HEK293 (cell line): ENCODE data around the gene ZNF444.

ENCODE experiments used
- GLI2 ChIP-seq: fragments of 450-650 bp; formaldehyde crosslinking; IDR thresholded peaks from 2 replicates; pipeline ENCODE4; 2017; ENCODE audit warnings: missing biosample characterization, missing genetic modification characterization, low read depth, borderline replicate concordance
- ZNF292 ChIP-seq: fragments of 450-650 bp; formaldehyde crosslinking; IDR thresholded peaks from 2 replicates; pipeline ENCODE4 v1.5.1; 2016; ENCODE audit warnings: low read depth, missing biosample characterization, missing genetic modification characterization, borderline replicate concordance
- ZNF398 ChIP-seq: fragments of 450-650 bp; formaldehyde crosslinking; IDR thresholded peaks from 2 replicates; pipeline ENCODE4 v1.5.1; 2017; ENCODE audit warnings: missing biosample characterization, missing genetic modification characterization
- ZNF777 ChIP-seq: fragments of 450-650 bp; formaldehyde crosslinking; IDR thresholded peaks from 2 replicates; pipeline ENCODE4 v1.5.1; 2017; ENCODE audit warnings: missing biosample characterization, missing genetic modification characterization, borderline replicate concordance
- ZSCAN30 ChIP-seq: fragments of 450-650 bp; IDR thresholded peaks from 2 replicates; pipeline ENCODE4 v1.5.1; 2018; ENCODE audit warnings: missing biosample characterization, mild to moderate bottlenecking, missing genetic modification characterization, moderate library complexity
- ZSCAN5A ChIP-seq: fragments of 450-650 bp; formaldehyde crosslinking; IDR thresholded peaks from 2 replicates; pipeline ENCODE4 v1.5.1; 2016; ENCODE audit warnings: missing biosample characterization, missing genetic modification characterization
- TF ChIP-seq, protein P1 (sequence below): fragments of 450-650 bp; formaldehyde crosslinking; IDR thresholded peaks from 2 replicates; pipeline ENCODE4 v1.5.1; 2016; ENCODE audit warnings: missing biosample characterization, missing genetic modification characterization

DNA sequence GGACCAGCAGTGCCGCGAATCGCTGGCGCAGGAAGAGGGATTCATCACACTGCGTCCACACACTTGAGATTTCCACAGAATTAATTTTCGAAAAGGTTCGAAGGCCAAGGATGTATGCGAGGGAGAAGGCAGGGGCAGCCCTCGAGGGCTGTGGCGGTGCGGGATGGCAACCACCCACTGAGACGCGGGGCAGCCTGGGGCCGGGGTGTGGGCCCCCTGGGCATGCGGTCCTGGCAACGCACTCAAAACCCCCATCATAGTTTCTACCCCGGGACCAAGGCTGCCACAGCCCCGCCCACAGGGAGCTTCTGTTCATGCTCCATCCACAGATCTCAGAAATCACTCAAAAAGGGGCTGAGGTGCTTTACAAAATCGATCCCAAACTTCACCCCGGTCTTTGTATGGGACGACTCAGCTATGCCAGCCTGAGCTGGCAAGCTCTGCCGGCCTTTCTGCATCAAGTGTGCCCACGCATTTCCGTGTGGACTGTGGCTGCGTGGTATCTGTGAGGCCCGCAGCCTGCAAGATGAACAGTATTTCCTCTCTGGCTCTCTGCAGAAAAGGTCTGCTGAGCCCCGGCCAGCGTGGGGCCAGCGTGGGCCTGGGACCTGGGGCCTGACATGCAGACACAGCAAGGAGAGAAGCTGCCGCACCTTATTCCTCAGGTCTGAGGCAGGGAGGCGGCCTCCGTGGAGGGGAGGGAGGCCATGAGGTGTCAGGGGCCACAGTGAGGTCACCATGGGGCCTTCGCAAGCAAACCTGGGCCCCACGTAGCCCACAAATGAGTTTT is 39.1 kb upstream of the ZNF444 start:
- TF ChIP-seq ZSCAN30 (tag by site-specific recombination): no peak
- no peak for TF ChIP-seq ZNF398
- TF ChIP-seq ZNF777 (tag by site-specific recombination): no peak
- TF ChIP-seq, protein P1, sequence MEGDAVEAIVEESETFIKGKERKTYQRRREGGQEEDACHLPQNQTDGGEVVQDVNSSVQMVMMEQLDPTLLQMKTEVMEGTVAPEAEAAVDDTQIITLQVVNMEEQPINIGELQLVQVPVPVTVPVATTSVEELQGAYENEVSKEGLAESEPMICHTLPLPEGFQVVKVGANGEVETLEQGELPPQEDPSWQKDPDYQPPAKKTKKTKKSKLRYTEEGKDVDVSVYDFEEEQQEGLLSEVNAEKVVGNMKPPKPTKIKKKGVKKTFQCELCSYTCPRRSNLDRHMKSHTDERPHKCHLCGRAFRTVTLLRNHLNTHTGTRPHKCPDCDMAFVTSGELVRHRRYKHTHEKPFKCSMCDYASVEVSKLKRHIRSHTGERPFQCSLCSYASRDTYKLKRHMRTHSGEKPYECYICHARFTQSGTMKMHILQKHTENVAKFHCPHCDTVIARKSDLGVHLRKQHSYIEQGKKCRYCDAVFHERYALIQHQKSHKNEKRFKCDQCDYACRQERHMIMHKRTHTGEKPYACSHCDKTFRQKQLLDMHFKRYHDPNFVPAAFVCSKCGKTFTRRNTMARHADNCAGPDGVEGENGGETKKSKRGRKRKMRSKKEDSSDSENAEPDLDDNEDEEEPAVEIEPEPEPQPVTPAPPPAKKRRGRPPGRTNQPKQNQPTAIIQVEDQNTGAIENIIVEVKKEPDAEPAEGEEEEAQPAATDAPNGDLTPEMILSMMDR: no peak
- no peak for TF ChIP-seq ZNF292 (tag by site-specific recombination)
- TF ChIP-seq ZSCAN5A (tag by site-specific recombination): no peak
- no peak for TF ChIP-seq GLI2 (tag by site-specific recombination)
